OCI-LY7 (cell line): ENCODE results near the gene CHD2. TPM values are rescaled to one million over a fixed set of nuclear protein-coding genes. Genes with fewer than 3 reads are reported as not detected.

ENCODE experiments used
- BruUV-seq: library from RNA; stranded (reverse); fragments of 400-500 nt; replicated peaks from 2 replicates; lab custom pipeline; 2021; lab: Mats Ljungman, UMichigan
- CTCF ChIA-PET: fragments of 300-600 bp; sonication (Branson Sonifier 250); formaldehyde crosslinking; loops from one replicate; lab custom pipeline; 2022; ENCODE audit warnings: antibody characterized with exemption; ENCODE audit not compliant: unreplicated experiment; lab: Charles Lee
- POLR2A ChIA-PET: fragments of 300-600 bp; sonication (Branson Sonifier 250); formaldehyde crosslinking; loops from one replicate; lab custom pipeline; 2022; ENCODE audit warnings: antibody characterized with exemption; lab: Charles Lee
- DNase-seq: peaks from one replicate; pipeline ENCODE4 v3.0.0-alpha.2; 2015; ENCODE audit warnings: low spot score
- H2AFZ ChIP-seq: fragments of 200-600 bp; sonication (generic), shearing (Covaris generic); 2 replicates; pipeline ENCODE4 v1.6.1; 2014; ENCODE audit warnings: mild to moderate bottlenecking, antibody characterized with exemption, low read length, moderate library complexity
- H3K27ac ChIP-seq: fragments of 200-600 bp; sonication (generic); 2 replicates; pipeline ENCODE4 v1.5.1; 2014; ENCODE audit warnings: mixed run types, low read depth, mild to moderate bottlenecking, moderate library complexity, low read length, inconsistent platforms; ENCODE audit not compliant: poor library complexity, severe bottlenecking
- H3K36me3 ChIP-seq: fragments of 200-600 bp; sonication (generic); 2 replicates; pipeline ENCODE4 v1.6.1; 2014; ENCODE audit warnings: mild to moderate bottlenecking, antibody characterized with exemption, low read length, moderate library complexity, mixed read lengths; ENCODE audit not compliant: insufficient read depth
- H3K4me1 ChIP-seq: fragments of 200-600 bp; sonication (generic); 2 replicates; pipeline ENCODE4 v1.5.1; 2014; ENCODE audit warnings: mild to moderate bottlenecking, low read length; ENCODE audit not compliant: insufficient read depth, poor library complexity, severe bottlenecking
- H3K4me2 ChIP-seq: fragments of 200-600 bp; sonication (generic); 2 replicates; pipeline ENCODE4 v1.6.1; 2014; ENCODE audit warnings: mild to moderate bottlenecking, low read length
- H3K4me3 ChIP-seq: fragments of 200-600 bp; sonication (generic); 2 replicates; pipeline ENCODE4 v1.5.1; 2014; ENCODE audit warnings: mild to moderate bottlenecking, low read depth, low read length; ENCODE audit not compliant: poor library complexity, severe bottlenecking
- H3K79me2 ChIP-seq: fragments of 200-600 bp; sonication (generic); 2 replicates; pipeline ENCODE4 v1.6.1; 2016; ENCODE audit warnings: low read depth, mild to moderate bottlenecking, low read length, moderate library complexity, mixed read lengths; ENCODE audit not compliant: insufficient read depth
- H3K9me2 ChIP-seq: fragments of 200-600 bp; sonication (generic); 2 replicates; pipeline ENCODE4 v1.6.1; 2016; ENCODE audit warnings: mild to moderate bottlenecking, low read length, mixed read lengths; ENCODE audit not compliant: insufficient read depth
- H3K9me3 ChIP-seq: fragments of 200-600 bp; sonication (generic); 2 replicates; pipeline ENCODE4 v1.6.1; 2014; ENCODE audit warnings: mild to moderate bottlenecking, mixed run types, low read length, mixed read lengths
- H4K20me1 ChIP-seq: fragments of 200-600 bp; sonication (generic); 2 replicates; pipeline ENCODE4 v1.6.1; 2014; ENCODE audit warnings: mild to moderate bottlenecking, antibody characterized with exemption, low read length, moderate library complexity, mixed read lengths; ENCODE audit not compliant: insufficient read depth
- CTCF ChIP-seq: fragments of 200-600 bp; sonication (generic); conservative IDR thresholded peaks from 2 replicates; pipeline ENCODE4 v1.5.1; 2014; ENCODE audit warnings: mild to moderate bottlenecking, antibody characterized with exemption, low read length, moderate library complexity, mixed read lengths
- EZH2phosphoT487 ChIP-seq: fragments of 200-600 bp; sonication (generic); IDR thresholded peaks from 2 replicates; pipeline ENCODE4 v1.6.1; 2018; ENCODE audit warnings: low read depth, borderline replicate concordance, mild to moderate bottlenecking, mixed run types, antibody characterized with exemption, low read length, moderate library complexity, mixed read lengths
- intact Hi-C: fragments of 100-400 bp; cut with micrococcal nuclease; formaldehyde crosslinking; loops from one replicate; pipeline ENCODE4 v1.10.0; 2022; ENCODE audit not compliant: unreplicated experiment
- total RNA-seq, 2 experiments: library from RNA; depleted of rRNA in 1 of 2; stranded (reverse); fragments of >200 nt in 1 of 2; shearing (Covaris generic) in 1 of 2; gene quantifications; 2 replicates each; pipeline ENCODE4 v1.2.3, GENCODE V29; 2014 to 2022

CHD2 gene
- total RNA-seq, 2 experiments from 2014 or later = 133 to 213 TPM

- CTCF ChIA-PET = no interaction called here
- no TSS peak for BruUV-seq
- peaks cover 31% of the 10 kb centered on the region for H3K9me3 ChIP-seq
- TF ChIP-seq EZH2phosphoT487 = no peak
- TF ChIP-seq CTCF = no peak
- H4K20me1 ChIP-seq = no peaks in the 10 kb centered on the region
- intact Hi-C loops = no loop called here
- DNase-seq = no peak
- no peaks in the 10 kb centered on the region for H3K9me2 ChIP-seq
- no peaks in the 10 kb centered on the region; the same call in 1 of the 2 replicates for H3K79me2 ChIP-seq
- no peaks in the 10 kb centered on the region for H3K4me1 ChIP-seq
- H3K27ac ChIP-seq = no peak overlapping the region
- H3K36me3 ChIP-seq = peaks cover 100% of the 10 kb centered on the region
- no peak overlapping the region for H3K4me3 ChIP-seq
- H3K4me2 ChIP-seq = no peak overlapping the region
- POLR2A ChIA-PET = interaction anchor here (1.1 kb wide), 1 partner anchor 26 kb away, joined by 3 read pairs; no protein-coding TSS in a partner anchor
- no peak overlapping the region for H2AFZ ChIP-seq
Observed at GRCh38 chr15:92951800-92952457, 51.8 kb downstream of the CHD2 start.

GRCh38 chr15:92952458-92952850 is 52.3 kb downstream of the CHD2 start:
- Histone ChIP-seq H3K9me2 (no peaks in the 10 kb centered on the region), H3K4me1 (no peaks in the 10 kb centered on the region), H3K4me3 (no peak overlapping the region), H3K4me2 (no peak overlapping the region), H3K79me2 (no peaks in the 10 kb centered on the region; the same call in 1 of the 2 replicates), H3K9me3 (peaks cover 26% of the 10 kb centered on the region), H3K36me3 (peaks cover 100% of the 10 kb centered on the region), H3K27ac (no peak overlapping the region), H2AFZ (no peak overlapping the region), H4K20me1 (no peaks in the 10 kb centered on the region)
- no peak for DNase-seq
- ChIA-PET POLR2A (interaction anchor here (0.8 to 2.5 kb wide), 4 partner anchors 16 to 27 kb away, joined by 3 to 10 read pairs (median 6); no protein-coding TSS in a partner anchor), CTCF (no interaction called here)
- TF ChIP-seq EZH2phosphoT487 = no peak
- no peak for TF ChIP-seq CTCF
- intact Hi-C loops = no loop called here
- no TSS peak for BruUV-seq

- peaks cover 17% of the 10 kb centered on the region for H3K9me3 ChIP-seq
- DNase-seq = no peak
- no peak overlapping the region for H3K4me2 ChIP-seq
- ChIA-PET POLR2A (interaction anchor here (0.6 to 2.5 kb wide), 7 partner anchors 16 to 117 kb away, joined by 3 to 10 read pairs (median 4); no protein-coding TSS in a partner anchor), CTCF (no interaction called here)
- H4K20me1 ChIP-seq = no peaks in the 10 kb centered on the region
- no peaks in the 10 kb centered on the region for H3K4me1 ChIP-seq
- H2AFZ ChIP-seq = no peak overlapping the region
- no peak overlapping the region for H3K27ac ChIP-seq
- H3K79me2 ChIP-seq = peaks cover 9% of the 10 kb centered on the region; the same call in 1 of the 2 replicates
- TSS peak; percentile 3 for BruUV-seq
- TF ChIP-seq EZH2phosphoT487 = no peak
- TF ChIP-seq CTCF = no peak
- H3K4me3 ChIP-seq = no peak overlapping the region
- H3K36me3 ChIP-seq = peaks cover 100% of the 10 kb centered on the region
- intact Hi-C loops = no loop called here
- no peaks in the 10 kb centered on the region for H3K9me2 ChIP-seq
Observed at GRCh38 chr15:92953566-92953965, 53.4 kb downstream of the CHD2 start.
